Fibroblast of villous mesenchyme (primary cell): ENCODE results near the gene PLEKHO1. TPM values are rescaled to one million over a fixed set of nuclear protein-coding genes. Genes with fewer than 3 reads are reported as not detected.
"Not testable (repeated sequence)": the region's sequence is repeated elsewhere in the genome, so short reads cannot be mapped to it uniquely, and the experiment has no call there.

Experiments used
- DNase-seq: peaks from one replicate; pipeline ENCODE4 v3.0.0-alpha.2; 2010; ENCODE audit warnings: low read depth
- H3K4me3 ChIP-seq: 2 replicates; pipeline ENCODE4 v1.5.1; 2011; ENCODE audit warnings: low read depth, mild to moderate bottlenecking, low read length
- CTCF ChIP-seq: IDR thresholded peaks from 2 replicates; pipeline ENCODE4 v1.5.1; 2012; ENCODE audit warnings: low read depth, mild to moderate bottlenecking, low read length; ENCODE audit not compliant: insufficient read depth
- total RNA-seq: library from RNA; depleted of rRNA; stranded (reverse); fragments of >200 nt; gene quantifications from 2 replicates; pipeline ENCODE4 v1.2.3, GENCODE V29; 2012

Gene PLEKHO1
- total RNA-seq, 1 donor = 43.2 TPM

- no peak for DNase-seq
- no peak overlapping the region for H3K4me3 ChIP-seq
- TF ChIP-seq CTCF = no peak
These were observed 35.8 kb downstream of the PLEKHO1 start for GRCh38 chr1:150185481-150185880.

GRCh38 chr1:150186438-150186788, 36.7 kb downstream of the PLEKHO1 start:
- not testable (repeated sequence) for DNase-seq

GRCh38 chr1:150186789-150187559, 37.3 kb downstream of the PLEKHO1 start:
- peak; percentile 62 for DNase-seq
- peak; percentile 38 for TF ChIP-seq CTCF
- H3K4me3 ChIP-seq = no peak overlapping the region

More at GRCh38 chr1:150186438-150186788, 36.7 kb downstream of the PLEKHO1 start:
- H3K4me3 ChIP-seq = not testable (repeated sequence)

- DNase-seq = no peak
- TF ChIP-seq CTCF = no peak
These were observed 37.8 kb downstream of the PLEKHO1 start for GRCh38 chr1:150187560-150187931.

GRCh38 chr1:150192012-150192411, 42.3 kb downstream of the PLEKHO1 start:
- no peak for TF ChIP-seq CTCF
- DNase-seq = peak; percentile 45
- H3K4me3 ChIP-seq = no peak overlapping the region

More at GRCh38 chr1:150187560-150187931, 37.8 kb downstream of the PLEKHO1 start:
- no peak overlapping the region for H3K4me3 ChIP-seq

- TF ChIP-seq CTCF = no peak
- DNase-seq = peak; percentile 21
- no peak overlapping the region for H3K4me3 ChIP-seq
These were observed 44.8 kb downstream of the PLEKHO1 start for GRCh38 chr1:150194381-150195031.

GRCh38 chr1:150196417-150196816, 46.7 kb downstream of the PLEKHO1 start:
- no peak for TF ChIP-seq CTCF

More at GRCh38 chr1:150196417-150196816, 46.7 kb downstream of the PLEKHO1 start:
- DNase-seq = no peak
- H3K4me3 ChIP-seq = no peak overlapping the region
